Right lobe of liver (tissue), 6 donors: Measurements from ENCODE around the gene MAF. TPM values are rescaled to one million over a fixed set of nuclear protein-coding genes. Genes with fewer than 3 reads are reported as not detected.

Experiments
- ATAC-seq, 4 donors: fragments of 200-7000 bp; cut with Tn5 transposase; one replicate each; pipeline ENCODE4 v1.9.1; 2020; ENCODE audit warnings: mild to moderate bottlenecking in 4 of 4, moderate library complexity in 4 of 4
- DNase-seq, 3 donors: peaks; one replicate each; pipeline ENCODE4 v3.0.0-alpha.2; 2020
- H3K27ac ChIP-seq, 3 donors: fragments of 200-600 bp; one replicate each; pipeline ENCODE4 v1.8.0; 2022
- H3K27me3 ChIP-seq, 2 donors: fragments of 200-600 bp; one replicate each; pipeline ENCODE4 v1.8.0; 2022
- H3K36me3 ChIP-seq, 4 donors: fragments of 200-600 bp; sonication (generic) in 1 of 4; one replicate each; pipeline versions ENCODE4 v1.5.1 to v1.8.0; 2017 to 2022; ENCODE audit warnings: control low read depth in 1 of 4
- H3K4me1 ChIP-seq, 4 donors: fragments of 200-600 bp; sonication (generic) in 1 of 4; one replicate each; pipeline versions ENCODE4 v1.5.1 to v1.8.0; 2017 to 2022; ENCODE audit warnings: control low read depth in 1 of 4
- H3K4me3 ChIP-seq, 3 donors: fragments of 200-600 bp; one replicate each; pipeline ENCODE4 v1.8.0; 2022
- H3K9me3 ChIP-seq, 4 donors: fragments of 200-600 bp; sonication (generic) in 1 of 4; one replicate each; pipeline versions ENCODE4 v1.5.1 to v1.8.0; 2017 to 2022; ENCODE audit warnings: control low read depth in 1 of 4
- POLR2A ChIP-seq: fragments of 450-650 bp; IDR thresholded peaks from one replicate; pipeline ENCODE4 v1.6.1; 2017; ENCODE audit warnings: antibody characterized with exemption, mild to moderate bottlenecking
- WGBS: methylation state at CpG from one replicate; pipeline ENCODE4 v1.1.6; 2018; ENCODE audit warnings: low coverage, low lambda C conversion rate; ENCODE audit not compliant: insufficient coverage; ENCODE audit errors: missing lambda C conversion rate; 5-methylcytosine and 5-hydroxymethylcytosine counted together
- intact Hi-C, 2 donors: fragments of 100-400 bp; cut with DNase I; formaldehyde crosslinking; loops; one replicate each; pipeline versions ENCODE4 v1.11.2 to v1.14.1; 2022
- total RNA-seq, 6 experiments: library from RNA; depleted of rRNA in 2 of 6; stranded (reverse); fragments of >200 nt in 2 of 6; fragmentation: NEBNext Ultra II Directional in 3 of 6; extraction: Animal tissue kit (Norgen Biotek cat#: 25700) in 3 of 6; gene quantifications; one replicate each; pipeline versions ENCODE4 v1.1.0 to v1.2.4, GENCODE V29; 2016 to 2023
- TF ChIP-seq, protein P1 (sequence below), 4 donors: fragments of 200-600 bp in 3 of 4; fragments of 450-650 bp in 1 of 4; IDR thresholded peaks; one replicate each; pipeline versions ENCODE4 v1.5.1 to v1.8.0; 2016 to 2022; ENCODE audit warnings: antibody characterized with exemption in 4 of 4, mild to moderate bottlenecking in 2 of 4
- donor health status: DM: no; HTN: yes; CAD: no.
- donor health status: DM: no; HTN: no; CAD: no.
- donor health status: DM: no; HTN: no; CAD: no.
- donor health status: DM: no; HTN: yes; CAD: no.
- donor health status: DM: no; HTN: yes; CAD: no.

Gene MAF
- total RNA-seq, 6 experiments from 2014 or later: 19.0 to 43.8 (median 27.7) TPM

DNA sequence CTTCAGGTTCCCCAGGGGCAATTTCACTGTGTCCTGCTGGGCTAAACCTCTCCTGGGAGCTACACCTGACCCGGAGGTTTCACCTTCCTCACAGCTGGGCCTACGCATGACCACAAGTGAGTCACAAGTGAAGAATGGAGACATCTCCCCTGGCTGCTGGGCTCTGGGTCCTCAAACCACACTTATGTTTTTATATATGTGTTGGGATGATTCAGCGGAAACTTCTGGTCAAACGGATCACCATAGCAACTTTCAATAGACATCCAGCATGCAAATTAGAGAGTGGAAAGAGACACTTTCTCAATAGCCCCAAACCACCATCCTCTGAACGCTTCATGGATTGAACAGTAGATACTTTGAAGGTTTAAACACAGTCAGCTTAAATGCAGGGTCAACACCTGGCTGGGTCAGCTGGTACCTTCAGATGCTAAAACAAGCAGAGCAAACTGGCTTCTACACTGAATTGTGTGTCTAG is 28.0 kb upstream of the MAF start:
- H3K9me3 ChIP-seq: no peaks in the 10 kb centered on the region
- 60% methylated on average over 1 of the region's 5 CpGs for WGBS
- H3K4me3 ChIP-seq: no peak overlapping the region
- H3K27ac ChIP-seq: no peak overlapping the region
- TF ChIP-seq POLR2A: no peak
- TF ChIP-seq, protein P1, sequence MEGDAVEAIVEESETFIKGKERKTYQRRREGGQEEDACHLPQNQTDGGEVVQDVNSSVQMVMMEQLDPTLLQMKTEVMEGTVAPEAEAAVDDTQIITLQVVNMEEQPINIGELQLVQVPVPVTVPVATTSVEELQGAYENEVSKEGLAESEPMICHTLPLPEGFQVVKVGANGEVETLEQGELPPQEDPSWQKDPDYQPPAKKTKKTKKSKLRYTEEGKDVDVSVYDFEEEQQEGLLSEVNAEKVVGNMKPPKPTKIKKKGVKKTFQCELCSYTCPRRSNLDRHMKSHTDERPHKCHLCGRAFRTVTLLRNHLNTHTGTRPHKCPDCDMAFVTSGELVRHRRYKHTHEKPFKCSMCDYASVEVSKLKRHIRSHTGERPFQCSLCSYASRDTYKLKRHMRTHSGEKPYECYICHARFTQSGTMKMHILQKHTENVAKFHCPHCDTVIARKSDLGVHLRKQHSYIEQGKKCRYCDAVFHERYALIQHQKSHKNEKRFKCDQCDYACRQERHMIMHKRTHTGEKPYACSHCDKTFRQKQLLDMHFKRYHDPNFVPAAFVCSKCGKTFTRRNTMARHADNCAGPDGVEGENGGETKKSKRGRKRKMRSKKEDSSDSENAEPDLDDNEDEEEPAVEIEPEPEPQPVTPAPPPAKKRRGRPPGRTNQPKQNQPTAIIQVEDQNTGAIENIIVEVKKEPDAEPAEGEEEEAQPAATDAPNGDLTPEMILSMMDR (IDR thresholded peaks at IDR 0.05): no peak
- ATAC-seq: no peak
- intact Hi-C loops: no loop called here
- H3K27me3 ChIP-seq: no peaks in the 10 kb centered on the region
- H3K4me1 ChIP-seq: no peaks in the 10 kb centered on the region
- DNase-seq: no peak
- no peaks in the 10 kb centered on the region for H3K36me3 ChIP-seq

DNA sequence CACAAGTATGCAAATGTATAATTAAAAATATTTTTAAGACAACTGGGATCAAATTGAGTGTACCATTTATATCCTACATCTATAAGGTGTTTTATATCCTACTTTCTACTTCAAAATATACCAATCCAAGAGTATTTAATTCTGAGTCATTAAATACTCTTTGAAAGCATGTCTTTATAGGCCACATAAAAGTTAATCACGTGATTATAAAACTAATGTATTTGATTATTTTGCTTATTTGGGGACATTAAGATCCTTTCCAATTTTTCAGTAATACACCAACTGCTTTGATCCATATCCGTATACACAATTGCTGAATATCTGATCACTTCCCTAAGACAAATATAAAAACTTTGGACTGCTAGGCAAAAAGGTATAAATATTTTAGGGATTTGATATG is 26.6 kb upstream of the MAF start:
- H3K27ac ChIP-seq: no peak overlapping the region
- TF ChIP-seq, protein P1 (IDR thresholded peaks at IDR 0.05): no peak
- TF ChIP-seq POLR2A: no peak

DNA sequence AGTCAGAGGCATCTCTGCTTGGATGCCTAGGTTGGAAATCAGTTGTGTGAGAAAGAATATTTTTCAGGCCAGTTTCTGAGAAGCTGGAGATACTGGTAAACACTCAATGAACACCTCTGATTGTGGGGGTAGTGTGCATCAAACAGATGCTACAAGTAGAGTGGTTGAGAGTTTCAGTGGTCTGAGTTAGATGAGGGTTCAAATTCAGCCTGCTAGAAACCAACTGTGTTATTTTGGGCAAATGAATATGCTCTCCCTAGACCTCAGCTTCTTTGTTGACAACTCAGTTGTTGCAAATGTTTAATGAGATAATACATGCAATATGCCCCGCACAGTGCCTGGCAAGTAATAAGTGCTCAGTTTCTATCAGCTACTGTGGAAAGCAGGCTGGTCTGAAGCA is 25.2 kb upstream of the MAF start:
- WGBS: no CpG with 5 or more reads among the region's 1 CpG
- Histone ChIP-seq H3K36me3 (no peaks in the 10 kb centered on the region), H3K27me3 (no peaks in the 10 kb centered on the region), H3K9me3 (no peaks in the 10 kb centered on the region), H3K4me3 (no peak overlapping the region), H3K4me1 (no peaks in the 10 kb centered on the region), H3K27ac (no peak overlapping the region)
- intact Hi-C loops: no loop called here
- TF ChIP-seq, protein P1 (IDR thresholded peaks at IDR 0.05): no peak
- TF ChIP-seq POLR2A: no peak
- ATAC-seq (no peak), DNase-seq (no peak)

More for the DNA sequence above, 26.6 kb upstream of the MAF start:
- Histone ChIP-seq H3K36me3 (no peaks in the 10 kb centered on the region), H3K27me3 (no peaks in the 10 kb centered on the region), H3K4me1 (no peaks in the 10 kb centered on the region), H3K4me3 (no peak overlapping the region), H3K9me3 (no peaks in the 10 kb centered on the region)
- 81% methylated on average over 2 of the region's 2 CpGs for WGBS
- DNase-seq (no peak), ATAC-seq (no peak)
- intact Hi-C loops: no loop called here

DNA sequence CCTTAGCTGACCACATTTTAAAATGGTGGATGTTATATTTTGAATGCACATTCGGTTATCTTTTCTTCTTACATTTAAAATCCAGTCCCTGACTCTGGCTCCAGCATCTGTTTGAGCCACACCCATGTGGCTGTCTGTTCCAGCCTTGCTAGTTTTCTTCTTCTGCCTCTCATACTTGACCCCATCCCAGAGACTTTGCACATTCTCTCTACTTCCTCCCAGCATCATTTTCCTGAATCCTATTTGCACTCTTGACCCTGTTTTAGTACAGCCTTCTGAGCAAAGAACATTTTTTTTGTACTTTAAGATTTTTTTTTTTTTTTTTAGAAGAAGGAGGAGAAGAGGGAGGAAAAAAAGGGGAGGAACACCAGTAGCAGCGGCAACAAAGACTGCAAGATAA is 23.3 kb upstream of the MAF start:
- TF ChIP-seq, protein P1 (IDR thresholded peaks at IDR 0.05): no peak
- TF ChIP-seq POLR2A: no peak
- no peak overlapping the region for H3K4me3 ChIP-seq
- DNase-seq: no peak

DNA sequence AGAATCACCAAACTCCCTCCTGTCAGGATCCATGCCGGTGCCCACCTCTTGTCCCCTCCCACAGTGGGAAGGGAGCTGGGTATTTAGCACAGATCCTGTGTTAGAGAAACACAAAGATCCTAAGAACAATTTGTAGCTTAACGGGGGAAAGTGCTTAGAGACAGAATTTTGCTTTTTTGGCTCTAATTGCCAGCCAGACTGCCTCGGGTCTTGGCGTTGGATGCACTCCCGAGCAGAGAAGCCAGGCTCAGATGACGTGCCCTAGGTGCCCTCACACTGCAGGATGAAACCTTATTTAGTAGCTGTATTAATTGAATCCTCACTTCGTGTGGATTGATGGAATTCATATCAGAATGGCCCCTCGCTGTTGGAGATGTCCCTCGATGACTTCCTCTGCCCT is 22.5 kb upstream of the MAF start:
- ATAC-seq: no peak
- intact Hi-C loops: no loop called here
- no peak for DNase-seq
- whole genome bisulfite sequencing: 86% methylated on average over 2 of the region's 9 CpGs
- no peaks in the 10 kb centered on the region for H3K36me3 ChIP-seq
- no peaks in the 10 kb centered on the region for H3K4me1 ChIP-seq
- H3K27ac ChIP-seq: no peak overlapping the region
- TF ChIP-seq, protein P1 (IDR thresholded peaks at IDR 0.05): no peak
- no peak for TF ChIP-seq POLR2A
- H3K27me3 ChIP-seq: no peaks in the 10 kb centered on the region
- no peaks in the 10 kb centered on the region for H3K9me3 ChIP-seq
- no peak overlapping the region for H3K4me3 ChIP-seq

More for the DNA sequence above, 23.3 kb upstream of the MAF start:
- no peak overlapping the region for H3K27ac ChIP-seq
- H3K27me3 ChIP-seq: no peaks in the 10 kb centered on the region
- no peak for ATAC-seq
- H3K4me1 ChIP-seq: no peaks in the 10 kb centered on the region
- no peaks in the 10 kb centered on the region for H3K9me3 ChIP-seq
- 69% methylated on average over 2 of the region's 2 CpGs for WGBS
- intact Hi-C loops: no loop called here
- no peaks in the 10 kb centered on the region for H3K36me3 ChIP-seq
